Measurements from ENCODE around the gene NFKB1. TPM values are rescaled to one million over a fixed set of nuclear protein-coding genes. Genes with fewer than 3 reads are reported as not detected.

The NFKB1 gene
- total and polyA plus RNA-seq, 10 of the 15 experiments (the other 5 are each of a cell fraction or from before 2014, with no cell fraction given), result 8.7 to 110 (median 57.3) TPM

DNA sequence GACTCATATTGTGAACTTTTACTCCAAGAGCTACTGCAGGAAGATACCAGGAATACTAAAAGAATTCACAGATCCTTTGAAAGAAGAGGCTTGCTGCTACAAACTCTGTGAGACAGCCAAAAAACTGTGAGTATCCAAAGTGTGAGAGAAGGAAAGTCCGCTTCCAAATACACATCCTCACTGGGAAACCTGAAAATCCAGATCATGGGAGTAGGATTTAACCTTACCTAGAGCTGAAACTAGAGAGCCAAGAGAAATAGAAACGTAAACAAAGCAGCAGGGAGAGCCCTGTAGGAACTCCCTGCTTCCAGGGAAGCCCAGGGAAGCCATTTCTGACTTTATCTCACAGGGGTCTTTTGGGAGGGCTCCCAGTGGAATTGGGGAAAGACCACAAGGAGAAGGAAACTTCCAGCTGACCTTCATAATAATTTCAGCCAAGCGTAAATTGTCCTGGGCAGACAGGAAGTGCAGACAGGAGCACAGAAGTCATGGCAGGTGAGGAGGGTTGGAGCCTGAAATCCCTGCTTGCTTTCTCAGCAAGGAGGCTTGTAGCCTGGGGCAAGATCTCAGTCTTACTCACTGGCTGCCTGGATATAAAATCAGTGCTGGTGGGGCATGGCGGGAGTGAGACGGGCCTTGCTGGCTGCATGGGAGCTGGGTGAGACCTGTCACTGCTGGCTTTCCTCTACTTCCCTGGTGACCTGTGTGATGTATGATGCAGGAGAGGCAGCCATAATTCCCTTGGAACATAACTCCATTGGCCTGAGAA is 26.2 kb upstream of the NFKB1 start (continued):
- TF ChIP-seq, protein P1, sequence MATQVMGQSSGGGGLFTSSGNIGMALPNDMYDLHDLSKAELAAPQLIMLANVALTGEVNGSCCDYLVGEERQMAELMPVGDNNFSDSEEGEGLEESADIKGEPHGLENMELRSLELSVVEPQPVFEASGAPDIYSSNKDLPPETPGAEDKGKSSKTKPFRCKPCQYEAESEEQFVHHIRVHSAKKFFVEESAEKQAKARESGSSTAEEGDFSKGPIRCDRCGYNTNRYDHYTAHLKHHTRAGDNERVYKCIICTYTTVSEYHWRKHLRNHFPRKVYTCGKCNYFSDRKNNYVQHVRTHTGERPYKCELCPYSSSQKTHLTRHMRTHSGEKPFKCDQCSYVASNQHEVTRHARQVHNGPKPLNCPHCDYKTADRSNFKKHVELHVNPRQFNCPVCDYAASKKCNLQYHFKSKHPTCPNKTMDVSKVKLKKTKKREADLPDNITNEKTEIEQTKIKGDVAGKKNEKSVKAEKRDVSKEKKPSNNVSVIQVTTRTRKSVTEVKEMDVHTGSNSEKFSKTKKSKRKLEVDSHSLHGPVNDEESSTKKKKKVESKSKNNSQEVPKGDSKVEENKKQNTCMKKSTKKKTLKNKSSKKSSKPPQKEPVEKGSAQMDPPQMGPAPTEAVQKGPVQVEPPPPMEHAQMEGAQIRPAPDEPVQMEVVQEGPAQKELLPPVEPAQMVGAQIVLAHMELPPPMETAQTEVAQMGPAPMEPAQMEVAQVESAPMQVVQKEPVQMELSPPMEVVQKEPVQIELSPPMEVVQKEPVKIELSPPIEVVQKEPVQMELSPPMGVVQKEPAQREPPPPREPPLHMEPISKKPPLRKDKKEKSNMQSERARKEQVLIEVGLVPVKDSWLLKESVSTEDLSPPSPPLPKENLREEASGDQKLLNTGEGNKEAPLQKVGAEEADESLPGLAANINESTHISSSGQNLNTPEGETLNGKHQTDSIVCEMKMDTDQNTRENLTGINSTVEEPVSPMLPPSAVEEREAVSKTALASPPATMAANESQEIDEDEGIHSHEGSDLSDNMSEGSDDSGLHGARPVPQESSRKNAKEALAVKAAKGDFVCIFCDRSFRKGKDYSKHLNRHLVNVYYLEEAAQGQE (IDR thresholded peaks at IDR 0.05; ENCODE audit: low read depth, low read length), result no peak
- TF ChIP-seq E2F4 (IDR thresholded peaks at IDR 0.05; ENCODE audit: low read depth, low read length), result no peak
- TF ChIP-seq, protein P2, sequence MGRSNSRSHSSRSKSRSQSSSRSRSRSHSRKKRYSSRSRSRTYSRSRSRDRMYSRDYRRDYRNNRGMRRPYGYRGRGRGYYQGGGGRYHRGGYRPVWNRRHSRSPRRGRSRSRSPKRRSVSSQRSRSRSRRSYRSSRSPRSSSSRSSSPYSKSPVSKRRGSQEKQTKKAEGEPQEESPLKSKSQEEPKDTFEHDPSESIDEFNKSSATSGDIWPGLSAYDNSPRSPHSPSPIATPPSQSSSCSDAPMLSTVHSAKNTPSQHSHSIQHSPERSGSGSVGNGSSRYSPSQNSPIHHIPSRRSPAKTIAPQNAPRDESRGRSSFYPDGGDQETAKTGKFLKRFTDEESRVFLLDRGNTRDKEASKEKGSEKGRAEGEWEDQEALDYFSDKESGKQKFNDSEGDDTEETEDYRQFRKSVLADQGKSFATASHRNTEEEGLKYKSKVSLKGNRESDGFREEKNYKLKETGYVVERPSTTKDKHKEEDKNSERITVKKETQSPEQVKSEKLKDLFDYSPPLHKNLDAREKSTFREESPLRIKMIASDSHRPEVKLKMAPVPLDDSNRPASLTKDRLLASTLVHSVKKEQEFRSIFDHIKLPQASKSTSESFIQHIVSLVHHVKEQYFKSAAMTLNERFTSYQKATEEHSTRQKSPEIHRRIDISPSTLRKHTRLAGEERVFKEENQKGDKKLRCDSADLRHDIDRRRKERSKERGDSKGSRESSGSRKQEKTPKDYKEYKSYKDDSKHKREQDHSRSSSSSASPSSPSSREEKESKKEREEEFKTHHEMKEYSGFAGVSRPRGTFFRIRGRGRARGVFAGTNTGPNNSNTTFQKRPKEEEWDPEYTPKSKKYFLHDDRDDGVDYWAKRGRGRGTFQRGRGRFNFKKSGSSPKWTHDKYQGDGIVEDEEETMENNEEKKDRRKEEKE (IDR thresholded peaks at IDR 0.05), result no peak
- TF ChIP-seq MXI1 (IDR thresholded peaks at IDR 0.05; ENCODE audit: low read depth, low read length), result no peak
